RCC 7860 (cell line): Measurements from ENCODE around the gene PGP.
A peak's percentile ranks its signal among the peaks of the same experiment; 100 is the strongest.
"Not testable (repeated sequence)": the region's sequence is repeated elsewhere in the genome, so short reads cannot be mapped to it uniquely, and the experiment has no call there.

Source experiments
- DNase-seq: peaks from one replicate; pipeline ENCODE4 v3.0.0-alpha.2; 2015; ENCODE audit warnings: low spot score
- FAIRE-seq: peaks from 2 replicates; lab custom pipeline; 2012; peaks lifted over from hg19 to GRCh38; lab: Jason Lieb, UNC

Gene PGP, protein sequence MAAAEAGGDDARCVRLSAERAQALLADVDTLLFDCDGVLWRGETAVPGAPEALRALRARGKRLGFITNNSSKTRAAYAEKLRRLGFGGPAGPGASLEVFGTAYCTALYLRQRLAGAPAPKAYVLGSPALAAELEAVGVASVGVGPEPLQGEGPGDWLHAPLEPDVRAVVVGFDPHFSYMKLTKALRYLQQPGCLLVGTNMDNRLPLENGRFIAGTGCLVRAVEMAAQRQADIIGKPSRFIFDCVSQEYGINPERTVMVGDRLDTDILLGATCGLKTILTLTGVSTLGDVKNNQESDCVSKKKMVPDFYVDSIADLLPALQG

DNA sequence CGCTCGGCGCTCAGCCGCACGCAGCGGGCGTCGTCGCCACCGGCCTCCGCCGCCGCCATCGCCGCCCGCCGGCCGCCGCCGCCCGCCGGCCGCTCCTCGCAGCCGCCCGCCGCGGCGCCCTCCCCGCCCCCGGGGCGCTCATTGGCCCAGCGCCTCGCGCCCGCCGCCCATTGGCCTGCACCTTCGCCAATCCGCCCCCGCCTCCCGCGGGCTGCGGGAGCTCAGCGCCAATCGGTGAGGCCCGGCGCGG lies at the start of gene PGP:
Gene PGP, minus strand, starts transcription at position 122 of the 250 bp plus-strand sequence. Its CDS starts 63 bp downstream, at position 59.
- FAIRE-seq (no peak), DNase-seq (no peak)

DNA sequence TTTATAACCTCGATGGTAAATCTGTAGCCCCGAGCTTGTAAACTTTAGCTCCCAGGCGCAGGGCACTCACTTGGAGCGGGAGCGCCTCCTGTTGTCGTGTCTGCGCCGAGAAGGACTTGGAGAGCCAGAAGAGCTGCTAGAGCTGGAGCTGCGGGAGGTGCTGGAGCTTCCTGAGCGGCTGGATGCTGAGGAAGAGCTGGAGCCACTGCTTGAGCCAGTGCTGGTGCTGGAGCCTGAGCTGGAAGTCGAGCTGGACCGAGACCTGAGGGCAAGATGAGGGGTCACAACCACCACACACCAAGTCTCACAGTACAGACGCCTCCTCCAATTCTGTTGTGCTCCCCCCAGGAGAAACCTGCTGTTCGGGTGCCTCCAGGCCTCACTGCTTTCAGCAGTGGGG lies 48.4 kb upstream of the PGP start:
- FAIRE-seq, DNase-seq: not testable (repeated sequence)

DNA sequence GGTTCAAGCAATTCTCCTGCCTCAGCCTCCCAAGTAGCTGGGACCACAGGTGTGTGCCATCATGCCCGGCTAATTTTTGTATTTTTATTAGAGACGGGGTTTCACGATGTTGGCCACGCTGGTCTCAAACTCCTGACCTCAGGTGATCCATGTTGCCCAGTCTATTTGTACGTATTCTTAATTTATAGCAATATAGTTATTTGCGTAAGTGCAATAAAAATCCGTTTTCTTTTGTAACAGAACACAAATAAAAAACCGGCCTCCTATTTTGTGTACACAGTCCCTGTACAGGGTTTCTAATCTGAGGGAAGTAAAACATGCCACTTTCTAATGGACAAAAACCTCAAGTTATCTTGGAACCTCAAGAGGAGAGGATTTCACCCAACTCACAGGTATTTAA lies 45.6 kb upstream of the PGP start:
- FAIRE-seq (no peak), DNase-seq (no peak)

DNA sequence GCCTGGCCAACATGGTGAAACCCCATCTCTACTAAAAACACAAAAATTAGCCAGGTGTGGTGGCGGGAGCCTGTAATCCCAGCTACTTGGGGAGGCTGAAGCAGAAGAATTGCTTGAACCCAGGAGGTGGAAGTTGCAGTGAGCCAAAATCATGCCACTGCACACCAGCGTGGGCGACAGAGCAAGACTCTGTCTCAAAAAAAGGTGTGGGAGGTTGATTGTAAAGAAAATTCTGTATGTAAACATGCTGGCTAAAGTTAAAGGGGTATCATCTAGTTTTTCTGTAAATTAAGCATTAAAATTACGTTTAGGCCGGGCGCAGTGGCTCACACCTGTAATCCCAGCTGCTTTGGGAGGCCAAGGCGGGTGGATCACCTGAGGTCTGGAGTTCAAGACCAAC lies 43.9 kb upstream of the PGP start:
- FAIRE-seq, DNase-seq: not testable (repeated sequence)

DNA sequence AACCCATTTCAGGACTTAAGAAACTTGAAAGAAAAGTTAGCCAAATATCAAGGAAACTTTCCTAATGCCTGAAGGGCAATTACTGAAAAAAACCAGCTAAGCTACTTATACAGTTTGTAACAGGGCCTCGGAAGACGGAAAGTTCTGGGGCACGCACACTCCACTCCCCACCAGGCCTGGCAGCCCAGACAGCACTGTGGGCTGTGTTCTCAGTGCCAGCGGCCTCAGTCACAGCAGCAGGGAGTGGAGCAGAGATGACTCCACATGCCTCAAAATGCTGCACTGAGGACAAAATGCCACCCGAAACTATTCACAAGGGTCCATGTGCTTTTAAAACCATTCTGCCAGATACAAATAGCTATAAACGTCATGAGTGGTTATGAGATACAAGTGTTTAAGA lies 43.1 kb upstream of the PGP start:
- FAIRE-seq (no peak), DNase-seq (no peak)

DNA sequence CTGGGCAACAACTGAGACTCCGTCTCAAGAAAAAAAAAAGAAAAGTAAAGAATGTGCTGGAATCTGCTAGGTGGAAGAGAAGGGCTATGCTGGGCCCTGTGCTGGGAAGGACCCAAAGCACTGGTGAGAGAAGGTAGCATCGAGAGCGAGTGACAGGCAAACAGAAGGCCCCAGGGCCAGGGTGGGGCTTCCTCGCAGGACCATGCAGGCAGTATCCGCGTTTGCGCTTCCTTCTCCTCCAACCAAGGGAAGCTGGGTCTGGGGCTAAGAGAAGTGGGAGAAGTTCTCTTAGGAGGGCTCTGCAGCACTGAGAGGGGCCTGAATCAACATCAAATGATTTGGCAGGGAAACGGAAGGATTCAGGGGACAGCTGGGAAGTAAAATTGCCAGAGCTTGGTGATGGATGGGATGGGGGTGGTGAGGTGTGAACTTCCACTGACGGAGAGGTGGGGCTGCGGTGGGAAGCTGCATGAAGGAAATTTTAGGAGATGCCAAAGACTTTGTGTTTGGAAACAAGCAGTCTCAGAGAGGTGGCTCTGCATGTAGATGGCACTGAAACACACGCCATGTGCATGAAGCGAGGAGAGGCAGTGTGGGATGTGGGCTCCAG lies 42.0 kb upstream of the PGP start:
- FAIRE-seq (no peak), DNase-seq (no peak)

DNA sequence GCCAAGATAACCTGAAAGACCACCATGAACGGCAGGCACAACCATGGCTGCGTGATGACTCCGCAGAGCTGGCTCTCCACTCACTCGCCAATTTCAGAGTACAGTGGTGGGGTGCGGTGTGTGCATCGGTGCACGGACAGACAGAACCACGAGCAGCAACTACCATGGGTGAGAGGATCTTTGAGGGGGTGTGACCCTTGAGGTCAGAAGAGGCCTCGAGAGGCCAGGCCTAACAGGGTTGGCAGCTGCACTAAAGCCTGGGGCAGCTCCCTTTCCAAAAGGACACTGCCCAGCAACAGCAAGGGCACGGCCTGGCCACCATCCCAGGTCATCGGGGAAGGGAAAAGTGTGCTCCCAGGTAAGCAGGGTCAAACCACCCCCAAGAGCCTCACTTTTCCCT lies 38.7 kb upstream of the PGP start:
- DNase-seq = no peak
- FAIRE-seq = no peak

DNA sequence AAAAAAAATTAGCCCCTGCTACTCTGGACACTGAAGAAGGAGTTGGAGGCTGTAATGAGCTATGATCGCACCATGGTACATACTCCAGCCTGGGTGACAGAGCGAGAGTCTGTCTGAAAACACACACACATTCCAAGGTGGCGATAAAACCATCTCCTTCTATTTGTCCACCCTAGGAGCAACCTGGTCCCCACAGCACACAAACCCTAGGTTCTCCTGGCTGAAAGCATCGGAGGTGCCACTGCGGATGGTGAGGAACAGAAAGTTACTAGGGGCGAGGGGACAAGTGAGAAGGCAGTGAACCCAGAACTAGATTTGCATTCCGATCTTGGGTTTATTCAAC lies 38.1 kb upstream of the PGP start:
- FAIRE-seq = no peak
- peak; percentile 30 for DNase-seq

DNA sequence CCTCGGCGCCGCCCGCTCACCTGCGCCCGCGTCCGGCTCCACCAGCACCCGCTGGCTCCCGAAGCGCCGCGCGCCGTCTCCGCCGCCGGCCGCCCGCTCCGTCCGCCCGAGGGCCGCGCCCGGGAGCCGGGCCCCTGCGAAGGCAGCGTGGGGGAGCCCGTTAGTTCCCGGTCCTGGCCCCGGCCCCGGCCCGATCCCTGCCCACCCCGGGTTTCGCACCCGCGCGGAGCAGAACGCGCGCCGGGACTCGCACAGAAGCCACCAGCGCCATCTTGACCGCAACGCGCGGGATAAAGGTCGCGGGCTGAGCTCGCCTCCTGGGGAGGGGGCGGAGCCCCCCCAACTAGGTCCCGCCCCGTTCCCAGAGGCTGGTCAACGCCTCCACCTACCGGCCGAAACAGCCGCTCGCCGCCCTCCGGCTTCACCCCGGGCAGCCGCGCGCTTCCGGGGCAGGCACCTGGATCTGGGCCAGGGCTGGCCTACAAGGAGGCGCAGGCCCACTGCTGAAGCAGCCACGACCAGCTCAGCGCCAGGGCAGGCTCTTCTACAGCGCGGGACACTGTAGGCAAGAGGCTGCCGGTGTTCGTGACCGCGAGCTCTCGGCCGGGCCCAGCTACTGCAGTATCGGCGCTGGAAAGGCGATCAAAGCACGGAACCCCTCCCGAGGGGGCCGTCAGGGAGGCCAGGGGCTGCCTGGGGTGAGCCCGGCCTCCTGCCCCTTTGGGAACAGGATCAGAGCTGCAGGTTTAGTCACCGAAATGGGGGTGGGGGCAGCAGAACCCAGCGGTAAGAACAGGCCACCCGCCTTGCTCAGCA lies 36.9 kb upstream of the PGP start, which contains the start of gene ECI1:
Gene ECI1, minus strand, starts transcription at position 292 of the 816 bp plus-strand sequence. Its CDS starts 21 bp downstream, at position 271.
- DNase-seq (peak; percentile 94), FAIRE-seq (peak; percentile 85)

DNA sequence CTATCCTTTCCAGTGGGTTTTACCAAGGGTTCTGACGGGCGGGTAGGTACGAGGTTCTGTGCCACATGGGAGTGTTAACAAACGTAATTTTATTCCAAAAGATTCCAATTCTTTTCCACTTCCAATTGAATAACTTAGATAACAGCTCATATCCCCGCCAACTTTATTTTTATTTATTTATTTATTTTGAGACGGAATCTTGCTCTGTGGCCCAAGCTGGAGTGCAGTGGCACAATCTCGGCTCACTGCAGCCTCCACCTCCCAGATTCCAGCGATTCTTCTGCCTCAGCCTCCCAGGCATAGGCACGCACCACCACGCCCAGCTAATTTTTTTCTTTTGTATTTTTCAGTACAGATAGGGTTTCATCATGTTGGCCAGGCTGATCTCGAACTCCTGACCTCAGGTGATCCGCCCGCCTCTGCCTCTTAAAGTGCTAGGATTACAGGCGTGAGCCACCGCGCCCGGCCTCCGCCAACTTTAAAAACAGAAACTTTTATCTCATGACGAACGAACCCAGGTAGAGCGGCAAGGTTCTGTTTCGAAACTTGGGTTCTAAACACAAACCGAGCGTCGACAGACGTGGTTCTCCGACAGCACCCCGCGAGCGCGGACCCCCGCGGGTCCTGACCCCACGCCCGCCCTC lies 36.1 kb upstream of the PGP start:
- FAIRE-seq = no peak
- peak; percentile 35 for DNase-seq

DNA sequence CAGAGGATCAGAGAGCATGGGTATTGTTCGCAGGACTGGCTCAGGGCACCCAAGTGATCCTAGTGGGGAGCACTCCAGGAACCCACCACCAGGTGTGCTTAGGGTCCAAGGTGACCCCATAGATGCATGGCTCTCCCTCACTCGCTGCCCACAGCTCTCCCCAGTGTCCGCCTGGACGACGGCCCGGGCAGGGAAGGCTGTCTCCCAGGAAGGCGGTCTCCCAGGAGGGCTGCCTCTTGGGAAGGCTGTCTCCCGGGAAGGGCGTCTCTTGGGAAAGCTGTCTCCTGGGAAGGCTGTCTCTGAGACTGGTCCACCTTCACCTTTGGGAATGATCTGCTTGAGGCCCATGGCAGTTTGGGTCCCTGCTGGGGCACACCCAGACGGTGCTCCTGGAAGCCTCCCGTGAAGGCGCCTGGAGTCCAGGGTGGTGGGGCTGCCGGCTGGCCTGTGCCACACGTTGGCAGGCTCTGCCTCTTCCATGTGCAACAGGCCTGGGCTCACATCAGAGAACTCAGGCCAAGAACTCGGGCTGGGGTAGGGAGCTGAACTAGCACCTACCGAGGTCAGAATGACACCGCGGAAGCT lies 31.8 kb upstream of the PGP start:
- no peak for DNase-seq
- no peak for FAIRE-seq

DNA sequence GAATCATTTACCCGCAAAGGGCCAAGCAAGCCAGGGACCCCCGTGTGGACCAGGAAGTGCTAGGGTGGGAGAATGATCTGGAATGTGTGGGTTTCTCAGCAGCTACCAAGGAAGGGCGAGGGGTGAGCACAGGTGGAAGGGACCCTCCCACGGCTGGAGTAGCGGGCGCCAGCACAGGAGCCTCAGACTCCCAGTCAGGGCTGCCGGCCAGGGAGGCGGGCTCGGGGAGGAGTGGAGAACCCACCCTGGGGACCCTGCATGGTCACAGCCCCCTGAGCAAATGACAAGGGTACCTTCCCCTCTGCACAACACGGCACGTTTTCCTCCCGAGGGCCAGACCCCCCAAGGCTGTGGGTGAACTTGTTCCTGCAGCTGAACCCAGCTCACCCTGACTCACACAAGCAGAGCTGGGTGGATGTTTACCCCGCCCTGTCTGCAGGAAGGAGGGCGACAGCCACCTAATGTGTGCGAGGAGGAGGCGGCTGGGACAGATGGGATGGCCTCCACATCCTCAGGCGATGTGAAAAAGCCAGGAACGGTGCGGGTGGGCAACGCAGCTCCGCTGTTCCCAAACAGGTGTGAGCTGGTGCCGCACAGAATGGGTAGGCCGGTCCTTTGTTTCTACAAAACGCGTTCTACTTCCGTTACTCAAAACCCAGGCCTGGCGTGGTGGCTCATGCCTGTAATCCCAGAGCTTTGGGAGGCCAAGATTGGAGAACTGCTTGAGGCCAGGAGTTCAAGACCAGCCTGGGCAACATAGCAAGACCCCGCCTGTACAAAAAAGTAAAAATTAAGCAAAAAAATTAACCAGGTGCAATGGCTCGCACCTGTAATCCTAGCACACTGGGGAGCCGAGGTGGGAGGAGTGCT lies 30.5 kb upstream of the PGP start:
- DNase-seq (no peak), FAIRE-seq (no peak)

DNA sequence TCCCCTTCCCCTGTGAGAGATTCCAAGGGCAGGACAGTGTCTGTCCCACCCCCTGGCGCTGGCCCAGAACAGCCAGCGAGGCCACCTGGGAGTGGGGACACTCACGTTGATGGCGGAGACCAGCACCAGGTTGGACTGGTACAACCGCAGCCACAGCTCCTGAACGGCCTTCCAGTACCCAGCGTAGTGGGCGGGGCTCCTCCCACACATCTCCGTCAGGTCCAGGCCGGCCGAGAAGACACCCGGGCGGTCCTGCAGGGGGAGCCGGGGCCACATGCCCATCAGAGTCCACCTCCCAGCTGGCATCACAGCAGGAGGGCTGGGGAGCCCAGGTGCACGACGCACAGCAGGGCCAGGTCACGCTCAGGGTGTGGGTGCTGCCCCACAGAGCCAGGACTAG lies 29.7 kb upstream of the PGP start:
- no peak for FAIRE-seq

DNA sequence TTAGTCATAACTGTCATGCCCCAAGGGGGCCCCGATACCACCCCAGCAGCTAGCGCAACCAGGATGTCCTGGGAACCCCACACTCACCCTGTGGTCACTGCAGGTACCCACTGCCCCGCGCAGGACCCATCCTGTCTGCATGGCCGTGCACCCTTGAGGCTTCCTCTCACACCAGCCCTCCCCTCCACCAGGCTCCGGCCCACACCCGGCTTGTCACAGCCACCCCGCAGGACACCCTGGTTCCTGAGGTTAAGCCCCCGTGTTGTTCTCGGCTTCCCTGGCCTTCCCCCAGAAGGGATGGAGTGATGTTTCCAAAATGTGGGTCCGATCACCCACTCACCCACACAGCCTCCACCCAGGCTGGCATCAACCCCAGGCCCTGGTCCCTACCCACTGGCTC lies 29.1 kb upstream of the PGP start:
- no peak for FAIRE-seq

More for the DNA sequence above, 29.7 kb upstream of the PGP start:
- DNase-seq = no peak

DNA sequence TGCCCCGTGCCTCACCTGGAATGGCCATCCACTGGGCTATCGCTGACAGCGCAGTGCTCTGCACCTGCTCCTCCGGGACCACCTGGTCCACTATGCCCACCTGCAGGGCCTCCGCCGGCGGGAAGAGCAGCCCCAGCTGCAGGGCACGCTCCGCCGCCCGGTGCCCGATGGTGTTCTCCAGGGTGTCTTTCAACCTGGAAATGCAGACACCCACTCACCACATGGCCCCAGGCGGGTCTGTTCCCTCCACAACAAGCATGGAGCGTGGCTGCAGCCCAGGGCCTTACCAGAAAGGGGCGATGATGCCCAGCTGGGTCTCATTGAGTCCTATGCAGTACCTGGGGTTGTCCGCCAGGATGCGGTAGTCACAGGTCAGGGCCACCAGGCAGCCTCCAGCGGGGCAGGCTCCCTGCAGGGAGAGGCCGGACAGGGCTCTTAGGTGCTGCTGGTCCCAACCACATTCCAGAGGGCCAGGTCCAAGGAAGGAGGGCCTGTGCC lies 28.4 kb upstream of the PGP start:
- no peak for FAIRE-seq

More for the DNA sequence above, 29.1 kb upstream of the PGP start:
- DNase-seq = no peak

DNA sequence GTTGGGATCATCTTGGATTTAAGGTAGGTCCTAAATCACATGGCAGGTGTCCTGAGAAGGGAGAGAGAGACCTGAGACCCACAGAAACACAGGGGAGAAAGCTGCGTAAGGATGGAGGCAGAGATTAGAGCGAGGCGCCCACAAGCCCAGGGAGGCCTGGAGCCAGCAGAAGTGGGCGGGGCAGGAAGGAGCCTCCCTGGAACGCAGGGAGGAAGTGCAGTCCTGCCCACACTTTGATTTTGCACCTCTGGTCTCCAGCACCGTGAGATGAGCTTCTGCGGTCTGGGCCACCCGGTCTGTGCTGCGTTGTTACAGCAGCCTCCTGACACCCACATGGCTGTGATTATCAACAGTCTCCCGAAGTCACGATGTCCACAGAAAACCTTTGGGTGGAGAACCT lies 28.0 kb upstream of the PGP start:
- no peak for FAIRE-seq
- DNase-seq = no peak

More for the DNA sequence above, 28.4 kb upstream of the PGP start:
- DNase-seq = no peak

DNA sequence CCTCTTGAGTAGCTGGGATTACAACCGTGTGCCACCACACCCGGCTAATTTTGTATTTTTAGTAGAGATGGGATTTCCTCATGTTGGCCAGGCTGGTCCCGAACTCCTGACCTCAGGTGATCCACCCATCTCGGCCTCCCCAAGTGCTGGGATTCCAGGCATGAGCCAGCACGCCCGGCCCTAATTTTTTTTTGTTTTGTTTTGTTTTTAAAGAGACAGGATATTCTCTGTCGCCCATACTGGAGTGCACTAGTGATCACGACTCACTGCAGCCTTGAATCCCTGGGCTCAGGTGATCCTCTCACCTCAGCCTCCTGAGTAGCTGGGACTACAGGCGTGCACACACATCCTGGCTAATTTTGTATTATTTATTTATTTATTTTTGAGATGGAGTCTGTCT lies 25.7 kb upstream of the PGP start:
- not testable (repeated sequence) for FAIRE-seq, DNase-seq

DNA sequence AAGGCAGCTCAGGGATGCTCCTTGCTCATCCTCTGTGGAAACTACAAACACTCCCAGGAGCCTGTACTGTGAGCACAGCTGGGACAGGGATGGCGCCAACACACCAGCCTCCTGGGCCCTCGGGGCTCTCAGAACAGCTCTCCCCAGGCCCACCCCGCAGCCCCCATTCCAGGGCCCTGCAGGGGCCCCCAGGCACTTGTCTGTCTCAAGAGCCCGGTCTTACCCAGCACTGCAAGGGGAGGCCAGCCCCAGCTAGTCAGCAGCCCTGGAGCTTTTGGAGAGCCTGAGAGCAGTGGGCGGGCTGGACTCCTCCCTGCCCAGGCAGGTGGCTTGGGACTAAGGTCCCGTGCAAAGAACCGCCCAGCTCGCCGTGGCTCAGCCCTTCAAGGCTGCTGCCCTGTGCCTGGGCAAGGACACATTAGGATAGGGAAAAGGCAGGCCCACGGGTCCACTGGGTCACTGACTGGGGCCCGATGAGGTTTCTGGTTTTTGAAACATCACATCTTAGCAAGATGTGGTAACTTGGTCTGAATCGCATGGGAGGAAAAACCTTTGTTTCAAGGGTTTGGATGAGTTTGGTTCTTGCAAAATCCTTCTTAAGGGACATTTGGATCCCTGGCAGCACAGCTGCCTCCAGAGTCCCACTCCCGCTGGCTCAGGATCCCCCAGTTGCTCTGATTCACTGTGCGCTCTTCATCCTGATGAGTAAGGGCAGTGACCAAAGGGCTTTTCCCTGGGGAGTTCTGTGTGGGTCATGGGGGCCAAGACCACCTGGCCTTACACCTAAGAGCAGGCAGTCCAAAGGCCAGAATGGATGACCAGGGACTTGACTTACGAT lies 24.4 kb upstream of the PGP start:
- DNase-seq (no peak), FAIRE-seq (no peak)
